GM23248 (cell line): ENCODE measurements around the gene PRCC. TPM values are rescaled to one million over a fixed set of nuclear protein-coding genes. Genes with fewer than 3 reads are reported as not detected.

Experiments
- DNase-seq: peaks from one replicate; pipeline ENCODE4 v3.0.0-alpha.2; 2015
- H2AFZ ChIP-seq: fragments of 200-600 bp; sonication (generic); 2 replicates; pipeline ENCODE4 v1.6.1; 2016; ENCODE audit warnings: antibody characterized with exemption
- H3F3A ChIP-seq: fragments of 200-600 bp; sonication (generic); 2 replicates; pipeline ENCODE4 v1.6.1; 2016; ENCODE audit warnings: mild to moderate bottlenecking, antibody characterized with exemption, mixed run types; ENCODE audit not compliant: insufficient read depth
- H3K27ac ChIP-seq: fragments of 200-600 bp; sonication (generic); 2 replicates; pipeline ENCODE4 v1.5.1; 2016; ENCODE audit warnings: mild to moderate bottlenecking
- H3K27me3 ChIP-seq: fragments of 200-600 bp; sonication (generic); replicated peaks from 2 replicates; pipeline ENCODE4 v1.6.1; 2016; ENCODE audit warnings: mild to moderate bottlenecking; ENCODE audit not compliant: insufficient read depth
- H3K36me3 ChIP-seq: fragments of 200-600 bp; sonication (generic); 2 replicates; pipeline ENCODE4 v1.6.1; 2016; ENCODE audit warnings: low read depth, mild to moderate bottlenecking
- H3K4me1 ChIP-seq: fragments of 200-600 bp; sonication (generic); 2 replicates; pipeline ENCODE4 v1.6.1; 2016; ENCODE audit warnings: mild to moderate bottlenecking; ENCODE audit not compliant: insufficient read depth
- H3K4me2 ChIP-seq: fragments of 200-600 bp; sonication (generic); one replicate; pipeline ENCODE4 v1.6.1; 2016; ENCODE audit warnings: mild to moderate bottlenecking; ENCODE audit not compliant: unreplicated experiment
- H3K4me3 ChIP-seq: fragments of 200-600 bp; sonication (generic); 2 replicates; pipeline ENCODE4 v1.5.1; 2016; ENCODE audit warnings: mild to moderate bottlenecking
- H3K79me2 ChIP-seq: fragments of 200-600 bp; sonication (generic); 2 replicates; pipeline ENCODE4 v1.6.1; 2016; ENCODE audit warnings: mild to moderate bottlenecking; ENCODE audit not compliant: insufficient read depth
- H3K9ac ChIP-seq: fragments of 200-600 bp; sonication (generic); 2 replicates; pipeline ENCODE4 v1.6.1; 2016; ENCODE audit warnings: mild to moderate bottlenecking
- H3K9me2 ChIP-seq: fragments of 200-600 bp; sonication (generic); 2 replicates; pipeline ENCODE4 v1.6.1; 2016; ENCODE audit warnings: mixed run types, mild to moderate bottlenecking, moderate library complexity; ENCODE audit not compliant: insufficient read depth
- H3K9me3 ChIP-seq: fragments of 200-600 bp; sonication (generic); one replicate; pipeline ENCODE4 v1.6.1; 2017; ENCODE audit warnings: low read depth
- H4K20me1 ChIP-seq: fragments of 200-600 bp; sonication (generic); 2 replicates; pipeline ENCODE4 v1.6.0; 2016; ENCODE audit not compliant: insufficient read depth
- EZH2 ChIP-seq: fragments of 200-600 bp; sonication (generic); IDR thresholded peaks from 2 replicates; pipeline ENCODE4 v1.6.1; 2018; ENCODE audit warnings: antibody characterized with exemption, mild to moderate bottlenecking; ENCODE audit not compliant: insufficient read depth, poor library complexity, severe bottlenecking
- EZH2phosphoT487 ChIP-seq: fragments of 200-600 bp; sonication (generic); IDR thresholded peaks from 2 replicates; pipeline ENCODE4 v1.6.1; 2018; ENCODE audit warnings: antibody characterized with exemption, moderate library complexity, mild to moderate bottlenecking, low read depth; ENCODE audit not compliant: insufficient read depth
- WGBS, 2 experiments: methylation state at CpG; one replicate each; pipeline ENCODE4 v1.1.6; 2015 to 2017; ENCODE audit warnings: low lambda C conversion rate in 2 of 2, low coverage in 1 of 2; ENCODE audit errors: missing lambda C conversion rate in 2 of 2; 5-methylcytosine and 5-hydroxymethylcytosine counted together
- in situ Hi-C: fragments of 300-500 bp; cut with MboI; formaldehyde crosslinking; loops from 2 replicates; pipeline ENCODE4 v1.15.0; 2020
- polyA plus RNA-seq: library from polyadenylated mRNA; unstranded; fragments of >200 nt; fragmentation: Nextera tagmentation; extraction: Ambion mirVana; gene quantifications from 2 replicates; pipeline ENCODE4 v1.2.1, GENCODE V29; 2016
- total RNA-seq: library from RNA; depleted of rRNA; stranded (reverse); fragments of >200 nt; shearing (Covaris generic); gene quantifications from 2 replicates; pipeline ENCODE4 v1.2.3, GENCODE V29; 2014

PRCC gene
- total and polyA plus RNA-seq, 2 experiments from 2014 or later: 32.4 to 57.0 TPM

DNA sequence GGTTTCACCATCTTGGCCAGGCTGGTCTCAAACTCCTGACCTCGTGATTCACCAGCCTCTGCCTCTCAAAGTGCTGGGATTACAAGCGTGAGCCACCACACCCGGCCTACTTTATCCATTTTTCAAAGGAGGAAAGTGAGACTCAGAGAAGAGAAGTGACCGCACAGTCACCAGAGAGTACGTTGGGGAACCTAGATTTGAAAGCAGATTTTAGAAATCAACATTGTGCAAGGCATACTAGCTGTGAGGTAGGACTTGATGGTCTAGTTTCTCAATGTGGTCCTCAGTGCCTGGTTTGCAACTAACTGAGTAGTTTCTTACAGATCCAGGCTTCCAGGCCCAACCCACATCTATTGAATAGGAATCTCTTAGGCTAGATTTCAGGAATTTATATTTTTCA, 1.7 kb upstream of the PRCC start:
- no peaks in the 10 kb centered on the region; the same call in 1 of the 2 replicates for H3F3A ChIP-seq
- TF ChIP-seq EZH2phosphoT487: no peak
- TF ChIP-seq EZH2: no peak
- peaks cover 24% of the 10 kb centered on the region for H3K4me1 ChIP-seq
- H3K9me2 ChIP-seq: no peaks in the 10 kb centered on the region
- H3K36me3 ChIP-seq: 0 out of 2 replicates have a peak, but pooled peaks cover 4% of the 10 kb centered on the region
- H3K27me3 ChIP-seq: no peaks in the 10 kb centered on the region
- 98% methylated on average over 5 of the region's 5 CpGs for WGBS, 2 experiments
- H3K4me3 ChIP-seq: peak overlapping the region; percentile 100
- peak overlapping the region; percentile 93; the same call in 1 of the 2 replicates for H3K27ac ChIP-seq
- in situ Hi-C loops: no loop called here
- H3K9ac ChIP-seq: peak overlapping the region; percentile 100
- no peaks in the 10 kb centered on the region for H4K20me1 ChIP-seq
- no peak for DNase-seq
- peaks cover 46% of the 10 kb centered on the region for H3K79me2 ChIP-seq
- H2AFZ ChIP-seq: peak overlapping the region; percentile 95
- no peaks in the 10 kb centered on the region for H3K9me3 ChIP-seq
- H3K4me2 ChIP-seq: peak overlapping the region; percentile 97

DNA sequence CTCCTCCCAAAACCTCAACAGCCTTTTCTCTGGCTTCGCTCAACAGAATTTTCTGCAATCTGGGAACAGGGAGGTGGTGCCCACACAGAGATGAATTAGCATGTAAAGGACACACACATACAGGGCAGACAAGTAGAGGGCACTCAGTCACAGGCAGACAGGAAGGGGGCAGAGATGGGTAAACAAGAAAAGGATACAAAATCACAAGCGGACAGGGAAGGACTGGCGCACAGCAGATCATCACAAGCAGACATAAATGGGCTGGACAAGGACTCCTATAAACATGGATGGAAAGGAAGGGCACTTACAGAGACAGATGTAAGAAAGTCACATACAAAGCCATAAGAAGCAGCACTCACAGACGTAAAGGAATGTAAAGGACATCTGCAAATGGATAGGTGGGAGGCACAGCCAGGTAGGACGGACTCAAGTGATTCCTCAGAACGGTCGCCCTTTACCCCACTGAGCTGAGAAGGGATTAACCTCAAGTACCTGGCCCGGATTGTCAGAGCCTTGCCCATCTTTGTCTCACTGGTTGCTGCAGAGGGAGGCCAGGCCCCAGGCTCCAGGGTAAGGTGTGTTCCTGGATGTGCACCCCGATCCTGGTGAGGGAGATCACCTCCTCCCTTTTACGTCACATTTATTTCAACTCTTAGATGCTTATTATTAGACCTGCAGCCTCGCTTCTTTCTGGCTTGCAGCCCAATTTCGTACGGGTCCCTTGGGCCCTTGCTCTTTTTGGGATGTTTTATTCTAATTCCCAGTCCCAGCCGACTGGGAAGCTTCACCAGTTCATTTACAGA, 836 bp upstream of the PRCC start:
- Histone ChIP-seq H2AFZ (peak overlapping the region; percentile 95), H3F3A (no peaks in the 10 kb centered on the region; the same call in 1 of the 2 replicates), H3K4me3 (peak overlapping the region; percentile 100), H3K9me3 (no peaks in the 10 kb centered on the region), H3K27me3 (no peaks in the 10 kb centered on the region), H3K9ac (peak overlapping the region; percentile 100), H3K36me3 (0 out of 2 replicates have a peak, but pooled peaks cover 5% of the 10 kb centered on the region), H3K4me2 (peak overlapping the region; percentile 97), H3K27ac (peak overlapping the region; percentile 93), H3K79me2 (peaks cover 55% of the 10 kb centered on the region), H3K9me2 (no peaks in the 10 kb centered on the region), H4K20me1 (no peaks in the 10 kb centered on the region), H3K4me1 (peaks cover 26% of the 10 kb centered on the region)
- in situ Hi-C loops: no loop called here
- TF ChIP-seq EZH2: no peak
- no peak for TF ChIP-seq EZH2phosphoT487
- peak; percentile 46 for DNase-seq
- WGBS, 2 experiments: 3 to 4% methylated on average over 14 of the region's 14 CpGs

DNA sequence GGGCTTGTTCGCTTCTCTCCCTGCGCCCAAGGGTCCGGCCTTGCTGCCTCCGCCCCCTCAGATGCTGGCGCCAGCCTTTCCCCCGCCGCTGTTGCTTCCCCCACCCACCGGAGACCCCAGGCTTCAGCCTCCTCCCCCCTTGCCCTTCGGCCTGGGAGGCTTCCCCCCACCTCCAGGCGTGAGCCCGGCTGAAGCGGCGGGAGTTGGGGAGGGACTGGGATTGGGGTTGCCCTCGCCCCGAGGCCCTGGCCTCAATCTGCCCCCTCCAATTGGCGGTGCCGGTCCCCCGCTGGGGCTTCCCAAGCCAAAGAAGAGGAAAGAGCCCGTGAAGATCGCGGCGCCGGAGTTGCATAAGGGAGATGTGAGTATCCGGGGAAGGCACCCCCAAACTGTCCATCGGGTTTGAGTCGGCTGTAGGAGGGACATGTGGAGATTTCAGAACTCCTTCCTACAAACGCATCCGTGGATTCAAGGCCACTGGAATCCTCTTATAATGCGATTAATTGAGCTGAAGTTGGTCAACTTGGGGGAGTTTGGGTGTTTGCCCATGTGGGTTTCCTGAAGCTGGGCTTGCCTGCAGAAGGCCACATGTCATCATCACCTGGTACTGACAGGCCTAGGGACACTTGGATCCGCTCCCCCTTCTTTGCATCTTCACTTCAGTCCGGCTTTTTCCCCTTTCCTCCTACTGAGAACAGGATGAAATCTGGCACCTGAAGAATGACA, 707 bp downstream of the PRCC start:
- Histone ChIP-seq H2AFZ (peak overlapping the region; percentile 72; the same call in 1 of the 2 replicates), H4K20me1 (no peaks in the 10 kb centered on the region)
- DNase-seq: peak; percentile 63

DNA sequence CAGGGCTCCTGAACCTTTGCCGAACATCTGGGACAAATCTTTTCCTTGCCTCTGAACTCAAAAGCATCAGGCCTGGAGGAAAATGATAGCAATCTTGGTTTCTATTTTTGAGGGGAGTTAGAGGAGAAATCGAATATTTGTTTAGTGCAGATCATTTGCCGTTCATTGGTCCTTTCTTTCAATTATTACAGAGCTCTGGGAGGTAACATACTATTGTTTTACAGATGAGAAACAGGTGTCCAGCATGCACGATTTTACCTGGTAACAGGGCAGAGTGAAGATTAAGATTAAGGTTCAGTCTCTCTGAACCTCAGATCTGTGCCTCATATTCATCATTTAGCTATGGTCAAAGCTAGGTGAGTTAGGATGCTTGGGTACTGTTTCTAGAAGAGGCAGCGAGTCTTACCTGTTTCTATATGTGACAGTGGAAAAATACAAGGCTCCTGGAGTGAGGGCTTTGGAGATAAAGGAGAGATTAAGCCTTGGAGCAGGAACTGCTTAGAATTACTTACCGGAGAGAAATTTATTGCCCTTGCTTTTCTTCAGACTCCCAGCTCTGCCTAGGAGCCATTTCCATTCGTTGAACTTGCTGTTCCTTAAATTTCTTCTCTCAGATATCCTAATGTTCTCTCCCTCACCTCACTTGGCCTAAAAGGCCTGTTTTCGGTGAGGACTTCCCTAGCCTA, 1.4 kb downstream of the PRCC start:
- Histone ChIP-seq H3K36me3 (peaks cover 13% of the 10 kb centered on the region; the same call in 1 of the 2 replicates), H3K27ac (peak overlapping the region; percentile 93), H3K4me2 (peak overlapping the region; percentile 92), H3K9ac (peak overlapping the region; percentile 100), H3K9me2 (no peaks in the 10 kb centered on the region), H2AFZ (no peak overlapping the region), H3K27me3 (no peaks in the 10 kb centered on the region), H4K20me1 (no peaks in the 10 kb centered on the region), H3F3A (no peaks in the 10 kb centered on the region; the same call in 1 of the 2 replicates), H3K9me3 (no peaks in the 10 kb centered on the region), H3K79me2 (peaks cover 77% of the 10 kb centered on the region), H3K4me1 (peaks cover 30% of the 10 kb centered on the region), H3K4me3 (peak overlapping the region; percentile 100)
- in situ Hi-C loops: no loop called here
- TF ChIP-seq EZH2phosphoT487 (no peak), EZH2 (no peak)
- no peak for DNase-seq
- 13 to 17% methylated on average over 8 of the region's 8 CpGs for WGBS, 2 experiments

More for the DNA sequence above, 707 bp downstream of the PRCC start:
- Histone ChIP-seq H3K27me3 (no peaks in the 10 kb centered on the region), H3K9me3 (no peaks in the 10 kb centered on the region), H3K9ac (peak overlapping the region; percentile 100), H3K9me2 (no peaks in the 10 kb centered on the region), H3K4me1 (peaks cover 30% of the 10 kb centered on the region), H3K27ac (peak overlapping the region; percentile 93), H3K36me3 (peaks cover 13% of the 10 kb centered on the region; the same call in 1 of the 2 replicates), H3K4me3 (peak overlapping the region; percentile 100), H3F3A (no peaks in the 10 kb centered on the region; the same call in 1 of the 2 replicates), H3K79me2 (peaks cover 70% of the 10 kb centered on the region), H3K4me2 (peak overlapping the region; percentile 92)
- WGBS, 2 experiments: 1% methylated on average over 23 to 28 of the region's 31 CpGs
- TF ChIP-seq EZH2: no peak
- no peak for TF ChIP-seq EZH2phosphoT487
- in situ Hi-C loops: no loop called here
